ENCODE results near the gene RBBP5. TPM values are rescaled to one million over a fixed set of nuclear protein-coding genes. Genes with fewer than 3 reads are reported as not detected.

The RBBP5 gene
- total and polyA plus RNA-seq, 4 donors = 3.8 to 15.4 (median 7.1) TPM

DNA sequence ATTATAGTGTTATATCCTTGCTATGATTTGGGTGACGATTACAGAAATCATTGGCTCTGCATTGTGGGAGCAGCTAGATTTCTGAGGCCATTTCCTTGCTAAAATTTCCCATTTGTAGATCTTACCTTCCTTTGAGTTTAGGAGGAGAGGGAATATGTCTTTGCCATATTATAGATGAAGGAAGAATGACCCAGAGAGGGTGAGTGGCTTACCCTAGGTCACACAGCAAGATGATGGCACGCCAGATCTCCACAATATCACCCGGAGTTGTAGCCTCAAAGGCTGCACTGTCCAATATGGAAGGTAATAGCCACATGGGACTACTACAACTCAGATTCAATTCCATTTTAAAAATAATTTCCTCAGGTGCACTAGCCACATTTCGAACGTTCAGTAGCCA is 68.5 kb downstream of the RBBP5 start:
- Histone ChIP-seq H3K4me1 (ENCODE audit: control insufficient read depth in 1 of 2, insufficient read depth in 2 of 2, low read length in 2 of 2) (no peaks in the 10 kb centered on the region), H3K4me3 (ENCODE audit: low read length in 2 of 2) (no peak overlapping the region), H3K27ac (ENCODE audit: low read depth in 1 of 2, low read length in 2 of 2) (no peak overlapping the region), H3K27me3 (ENCODE audit: control insufficient read depth in 1 of 2, insufficient read depth in 2 of 2, low read length in 1 of 2) (no peaks in the 10 kb centered on the region), H3K9me3 (ENCODE audit: control insufficient read depth, low read length) (no peaks in the 10 kb centered on the region), H3K36me3 (ENCODE audit: control insufficient read depth in 1 of 2, insufficient read depth in 2 of 2, low read length in 1 of 2) (no peaks in the 10 kb centered on the region)
- 90 to 96% methylated on average over 5 of the region's 5 CpGs for WGBS, 2 donors
- ATAC-seq (ENCODE audit: low FRiP score) (no peak), DNase-seq (no peak)
- intact Hi-C loops (cut with DNase I) = no loop called here

DNA sequence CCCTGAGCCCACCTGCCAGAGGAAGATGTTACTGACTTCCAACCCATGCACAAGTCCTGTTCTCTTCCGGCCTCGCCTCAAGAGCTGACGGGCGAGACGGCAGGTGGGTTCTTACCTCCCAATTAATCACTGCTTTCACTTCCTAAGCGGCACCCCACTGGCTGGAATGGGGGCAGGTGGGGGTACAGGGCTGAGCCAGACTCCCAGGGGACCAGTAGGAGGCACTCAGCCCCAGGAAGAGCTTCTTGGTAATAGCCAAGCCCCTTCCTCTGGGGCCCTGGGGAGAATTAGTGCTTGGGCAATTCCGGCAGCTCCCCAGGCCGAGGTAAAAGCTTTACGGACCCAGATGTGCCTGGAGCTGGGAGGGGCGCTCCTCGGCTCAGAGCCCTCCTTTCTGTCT is 69.1 kb downstream of the RBBP5 start:
- intact Hi-C loops (cut with DNase I) = no loop called here
- Histone ChIP-seq H3K36me3 (ENCODE audit: control insufficient read depth in 1 of 2, insufficient read depth in 2 of 2, low read length in 1 of 2) (no peaks in the 10 kb centered on the region), H3K27ac (ENCODE audit: low read depth in 1 of 2, low read length in 2 of 2) (no peak overlapping the region), H3K27me3 (ENCODE audit: control insufficient read depth in 1 of 2, insufficient read depth in 2 of 2, low read length in 1 of 2) (no peaks in the 10 kb centered on the region), H3K9me3 (ENCODE audit: control insufficient read depth, low read length) (no peaks in the 10 kb centered on the region), H3K4me3 (ENCODE audit: low read length in 2 of 2) (no peak overlapping the region), H3K4me1 (ENCODE audit: control insufficient read depth in 1 of 2, insufficient read depth in 2 of 2, low read length in 2 of 2) (no peaks in the 10 kb centered on the region)
- ATAC-seq (ENCODE audit: low FRiP score) (no peak), DNase-seq (no peak)
- WGBS, 2 donors = 87 to 88% methylated on average over 11 of the region's 11 CpGs

DNA sequence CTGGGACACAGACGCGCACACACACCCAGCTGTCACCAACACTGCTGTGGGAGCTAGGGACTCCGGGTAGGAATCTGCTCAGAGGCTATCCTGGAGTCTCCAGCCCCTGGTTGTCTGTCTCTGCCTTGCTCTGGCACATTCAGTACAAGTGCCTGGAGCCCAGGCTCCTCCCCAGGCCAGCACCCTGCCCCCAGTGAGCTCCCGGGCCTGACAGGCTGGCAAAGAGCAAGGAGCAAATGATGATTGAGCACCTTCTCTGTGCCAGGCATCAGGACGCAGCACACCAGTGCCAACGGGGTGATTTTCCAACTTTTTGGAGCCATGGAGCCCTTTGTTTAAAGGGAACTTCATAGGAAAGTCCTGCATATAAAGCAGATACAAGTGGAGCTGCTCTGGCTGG is 72.3 kb downstream of the RBBP5 start:
- no peaks in the 10 kb centered on the region for H3K4me1 ChIP-seq (ENCODE audit: control insufficient read depth in 1 of 2, insufficient read depth in 2 of 2, low read length in 2 of 2)
- ATAC-seq (ENCODE audit: low FRiP score) (no peak), DNase-seq (no peak)
- no peaks in the 10 kb centered on the region for H3K36me3 ChIP-seq (ENCODE audit: control insufficient read depth in 1 of 2, insufficient read depth in 2 of 2, low read length in 1 of 2)
- H3K9me3 ChIP-seq (ENCODE audit: control insufficient read depth, low read length) = no peaks in the 10 kb centered on the region
- WGBS, 2 donors = 24 to 28% methylated on average over 6 of the region's 6 CpGs
- intact Hi-C loops (cut with DNase I) = no loop called here
- no peaks in the 10 kb centered on the region for H3K27me3 ChIP-seq (ENCODE audit: control insufficient read depth in 1 of 2, insufficient read depth in 2 of 2, low read length in 1 of 2)
- H3K27ac ChIP-seq (ENCODE audit: low read depth in 1 of 2, low read length in 2 of 2) = no peak overlapping the region
- H3K4me3 ChIP-seq (ENCODE audit: low read length in 2 of 2) = no peak overlapping the region

DNA sequence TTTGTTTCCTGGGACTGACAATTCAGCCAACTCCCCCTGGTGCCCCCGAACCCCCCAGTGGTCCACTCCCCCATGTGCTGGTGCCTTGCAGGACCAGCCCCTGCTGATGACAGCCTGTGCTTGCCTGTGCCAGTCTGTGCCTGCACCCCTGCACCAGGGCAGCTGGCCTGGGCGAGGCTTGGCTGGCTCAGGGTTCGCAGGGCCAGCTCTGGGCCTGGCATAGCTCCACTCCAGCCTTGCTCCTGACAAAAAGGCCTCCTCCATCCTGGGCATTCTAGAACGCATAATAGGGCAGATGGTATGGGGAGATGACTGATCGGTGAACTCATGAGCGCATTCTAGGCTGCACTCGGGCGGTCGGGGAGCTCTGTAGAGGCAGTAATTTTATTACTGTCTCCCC is 73.4 kb downstream of the RBBP5 start:
- Histone ChIP-seq H3K27ac (ENCODE audit: low read depth in 1 of 2, low read length in 2 of 2) (no peak overlapping the region), H3K4me1 (ENCODE audit: control insufficient read depth in 1 of 2, insufficient read depth in 2 of 2, low read length in 2 of 2) (no peaks in the 10 kb centered on the region), H3K9me3 (ENCODE audit: control insufficient read depth, low read length) (no peaks in the 10 kb centered on the region), H3K4me3 (ENCODE audit: low read length in 2 of 2) (no peak overlapping the region), H3K36me3 (ENCODE audit: control insufficient read depth in 1 of 2, insufficient read depth in 2 of 2, low read length in 1 of 2) (no peaks in the 10 kb centered on the region), H3K27me3 (ENCODE audit: control insufficient read depth in 1 of 2, insufficient read depth in 2 of 2, low read length in 1 of 2) (no peaks in the 10 kb centered on the region)
- ATAC-seq (ENCODE audit: low FRiP score) = no peak
- intact Hi-C loops (cut with DNase I) = no loop called here
- no peak for DNase-seq
- WGBS, 2 donors = 67 to 70% methylated on average over 9 of the region's 9 CpGs

DNA sequence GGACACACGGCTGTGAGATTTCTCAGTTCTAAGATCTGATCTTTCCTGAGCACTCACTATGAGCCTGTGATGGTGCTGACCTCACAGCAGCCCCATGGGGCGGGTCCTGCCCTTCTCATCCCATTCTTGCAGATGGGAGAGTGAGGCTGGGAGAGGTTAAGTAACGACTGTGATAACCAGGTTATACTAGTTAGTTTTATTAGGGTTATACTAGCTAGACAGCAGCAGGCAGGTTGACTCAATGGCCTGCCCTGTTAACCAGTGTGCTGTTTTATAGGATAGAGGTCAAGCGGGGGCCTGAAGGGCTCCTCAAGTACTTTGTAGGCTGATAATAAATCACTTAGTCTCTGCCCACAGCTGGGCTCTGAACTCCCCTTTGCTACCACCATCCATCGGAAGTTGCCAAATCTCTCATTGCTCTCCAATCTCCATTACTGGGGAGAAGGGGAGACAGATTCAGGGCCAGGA is 74.0 kb downstream of the RBBP5 start:
- H3K27me3 ChIP-seq (ENCODE audit: control insufficient read depth in 1 of 2, insufficient read depth in 2 of 2, low read length in 1 of 2) = no peaks in the 10 kb centered on the region
- ATAC-seq (ENCODE audit: low FRiP score) = no peak
- H3K4me3 ChIP-seq (ENCODE audit: low read length in 2 of 2) = no peak overlapping the region
- H3K9me3 ChIP-seq (ENCODE audit: control insufficient read depth, low read length) = no peaks in the 10 kb centered on the region
- H3K27ac ChIP-seq (ENCODE audit: low read depth in 1 of 2, low read length in 2 of 2) = no peak overlapping the region
- no peak for DNase-seq
- H3K36me3 ChIP-seq (ENCODE audit: control insufficient read depth in 1 of 2, insufficient read depth in 2 of 2, low read length in 1 of 2) = no peaks in the 10 kb centered on the region
- WGBS, 2 donors = 83 to 85% methylated on average over 5 of the region's 5 CpGs
- intact Hi-C loops (cut with DNase I) = no loop called here
- H3K4me1 ChIP-seq (ENCODE audit: control insufficient read depth in 1 of 2, insufficient read depth in 2 of 2, low read length in 2 of 2) = no peaks in the 10 kb centered on the region

DNA sequence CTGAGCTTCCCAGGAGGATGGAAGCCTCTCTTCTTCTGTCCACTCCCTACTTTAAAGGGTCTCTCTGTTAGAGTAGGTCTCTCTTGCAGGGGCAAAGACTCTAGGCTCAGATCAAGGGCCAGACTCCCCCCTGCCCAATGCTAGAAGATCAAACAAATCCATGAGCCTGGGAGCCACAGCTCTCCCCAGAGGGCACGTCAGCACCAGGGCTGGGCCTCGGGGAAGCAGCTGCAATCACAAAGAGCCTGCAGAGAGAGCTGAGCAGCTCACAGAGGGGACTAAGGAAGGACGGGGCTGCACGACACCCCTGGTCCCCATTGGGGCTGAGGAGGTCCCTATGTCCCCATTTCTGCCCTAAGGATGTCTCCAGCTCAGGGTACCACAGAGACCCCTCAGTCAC is 74.9 kb downstream of the RBBP5 start:
- H3K4me1 ChIP-seq (ENCODE audit: control insufficient read depth in 1 of 2, insufficient read depth in 2 of 2, low read length in 2 of 2) = no peaks in the 10 kb centered on the region
- H3K36me3 ChIP-seq (ENCODE audit: control insufficient read depth in 1 of 2, insufficient read depth in 2 of 2, low read length in 1 of 2) = no peaks in the 10 kb centered on the region
- ATAC-seq (ENCODE audit: low FRiP score) (no peak), DNase-seq (no peak)
- H3K4me3 ChIP-seq (ENCODE audit: low read length in 2 of 2) = no peak overlapping the region
- H3K27me3 ChIP-seq (ENCODE audit: control insufficient read depth in 1 of 2, insufficient read depth in 2 of 2, low read length in 1 of 2) = no peaks in the 10 kb centered on the region
- intact Hi-C loops (cut with DNase I) = no loop called here
- H3K9me3 ChIP-seq (ENCODE audit: control insufficient read depth, low read length) = no peaks in the 10 kb centered on the region
- H3K27ac ChIP-seq (ENCODE audit: low read depth in 1 of 2, low read length in 2 of 2) = no peak overlapping the region
- 67 to 72% methylated on average over 4 of the region's 4 CpGs for WGBS, 2 donors

DNA sequence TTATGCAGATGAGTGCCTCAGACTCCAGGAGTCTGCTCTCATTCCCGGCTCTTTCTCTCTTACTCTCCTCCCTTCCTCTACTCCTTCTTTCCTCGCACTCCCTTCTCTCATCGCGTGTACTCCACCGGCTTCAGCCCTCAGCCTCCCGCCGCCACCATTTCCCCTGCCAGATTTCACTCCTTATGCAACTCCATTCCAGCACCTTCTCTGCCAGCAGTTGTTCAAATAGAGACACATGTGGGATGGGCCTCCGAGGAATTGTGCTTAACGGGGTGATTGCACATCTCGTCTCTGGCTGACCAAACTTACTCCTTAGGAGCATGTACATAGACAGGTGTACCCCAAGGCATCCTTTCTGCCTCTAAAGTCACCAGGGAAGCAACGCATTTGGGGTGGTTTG is 76.6 kb downstream of the RBBP5 start:
- Histone ChIP-seq H3K36me3 (ENCODE audit: control insufficient read depth in 1 of 2, insufficient read depth in 2 of 2, low read length in 1 of 2) (no peaks in the 10 kb centered on the region), H3K4me3 (ENCODE audit: low read length in 2 of 2) (no peak overlapping the region), H3K27me3 (ENCODE audit: control insufficient read depth in 1 of 2, insufficient read depth in 2 of 2, low read length in 1 of 2) (no peaks in the 10 kb centered on the region), H3K9me3 (ENCODE audit: control insufficient read depth, low read length) (no peaks in the 10 kb centered on the region), H3K4me1 (ENCODE audit: control insufficient read depth in 1 of 2, insufficient read depth in 2 of 2, low read length in 2 of 2) (no peaks in the 10 kb centered on the region), H3K27ac (ENCODE audit: low read depth in 1 of 2, low read length in 2 of 2) (no peak overlapping the region)
- intact Hi-C loops (cut with DNase I) = no loop called here
- WGBS, 2 donors = 13 to 16% methylated on average over 11 of the region's 11 CpGs
- no peak for ATAC-seq (ENCODE audit: low FRiP score)
- DNase-seq = no peak

DNA sequence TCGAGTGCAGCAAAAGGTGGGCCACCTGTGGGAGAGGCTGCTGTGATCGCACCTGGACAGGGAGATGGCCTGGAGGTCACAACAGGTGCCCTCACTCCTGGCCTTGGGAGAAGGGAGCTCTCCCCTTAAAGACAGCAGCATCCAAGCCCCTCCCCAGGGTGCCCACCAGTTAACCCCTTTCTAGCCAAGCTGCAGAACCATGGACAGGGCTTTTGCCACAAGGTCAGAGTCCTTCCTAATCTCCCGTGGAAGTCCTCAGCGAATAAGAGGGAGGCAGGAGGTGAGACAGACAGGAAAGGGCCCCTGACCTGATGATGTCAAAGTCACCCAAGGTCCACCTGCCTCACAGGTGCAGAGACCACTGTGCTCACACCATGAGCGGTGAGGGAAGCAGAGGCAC is 77.0 kb downstream of the RBBP5 start:
- no peak for ATAC-seq (ENCODE audit: low FRiP score)
- intact Hi-C loops (cut with DNase I) = no loop called here
- Histone ChIP-seq H3K36me3 (ENCODE audit: control insufficient read depth in 1 of 2, insufficient read depth in 2 of 2, low read length in 1 of 2) (no peaks in the 10 kb centered on the region), H3K27ac (ENCODE audit: low read depth in 1 of 2, low read length in 2 of 2) (no peak overlapping the region), H3K4me3 (ENCODE audit: low read length in 2 of 2) (no peak overlapping the region), H3K27me3 (ENCODE audit: control insufficient read depth in 1 of 2, insufficient read depth in 2 of 2, low read length in 1 of 2) (no peaks in the 10 kb centered on the region), H3K4me1 (ENCODE audit: control insufficient read depth in 1 of 2, insufficient read depth in 2 of 2, low read length in 2 of 2) (no peaks in the 10 kb centered on the region), H3K9me3 (ENCODE audit: control insufficient read depth, low read length) (no peaks in the 10 kb centered on the region)
- WGBS, 2 donors = 18 to 21% methylated on average over 5 of the region's 5 CpGs
- DNase-seq = no peak

DNA sequence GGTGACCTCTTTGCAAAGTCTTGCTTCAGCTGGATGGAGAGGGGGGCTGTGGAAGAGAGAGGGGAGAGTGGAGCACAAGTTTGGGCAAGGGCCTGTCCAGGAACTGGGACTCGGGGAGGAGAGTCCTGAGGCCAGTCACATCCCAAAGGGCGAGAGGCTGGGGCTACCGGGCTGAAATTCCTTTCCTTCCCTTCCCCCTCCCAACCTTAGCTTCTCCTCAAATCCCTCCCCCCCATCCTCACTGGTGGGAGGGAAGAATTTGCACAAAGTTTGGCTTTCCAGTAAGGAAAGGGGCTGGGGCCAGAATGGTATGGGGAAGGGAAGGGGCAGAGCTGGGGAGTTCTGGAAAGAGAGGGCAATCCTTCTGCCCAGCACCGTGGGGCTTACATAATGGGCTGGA is 77.9 kb downstream of the RBBP5 start:
- H3K36me3 ChIP-seq (ENCODE audit: control insufficient read depth in 1 of 2, insufficient read depth in 2 of 2, low read length in 1 of 2) = no peaks in the 10 kb centered on the region
- intact Hi-C loops (cut with DNase I) = no loop called here
- DNase-seq = no peak
- no peak for ATAC-seq (ENCODE audit: low FRiP score)
- no peak overlapping the region for H3K4me3 ChIP-seq (ENCODE audit: low read length in 2 of 2)
- no peaks in the 10 kb centered on the region for H3K9me3 ChIP-seq (ENCODE audit: control insufficient read depth, low read length)
- no peak overlapping the region for H3K27ac ChIP-seq (ENCODE audit: low read depth in 1 of 2, low read length in 2 of 2)
- no peaks in the 10 kb centered on the region for H3K4me1 ChIP-seq (ENCODE audit: control insufficient read depth in 1 of 2, insufficient read depth in 2 of 2, low read length in 2 of 2)
- WGBS, 2 donors = 11 to 28% methylated on average over 4 of the region's 4 CpGs
- H3K27me3 ChIP-seq (ENCODE audit: control insufficient read depth in 1 of 2, insufficient read depth in 2 of 2, low read length in 1 of 2) = no peaks in the 10 kb centered on the region
